Measurements from ENCODE around the gene SLC26A9. TPM values are rescaled to one million over a fixed set of nuclear protein-coding genes. Genes with fewer than 3 reads are reported as not detected.

Gene SLC26A9
- total RNA-seq, 2 donors from 2014 or later = 0.22 TPM

DNA sequence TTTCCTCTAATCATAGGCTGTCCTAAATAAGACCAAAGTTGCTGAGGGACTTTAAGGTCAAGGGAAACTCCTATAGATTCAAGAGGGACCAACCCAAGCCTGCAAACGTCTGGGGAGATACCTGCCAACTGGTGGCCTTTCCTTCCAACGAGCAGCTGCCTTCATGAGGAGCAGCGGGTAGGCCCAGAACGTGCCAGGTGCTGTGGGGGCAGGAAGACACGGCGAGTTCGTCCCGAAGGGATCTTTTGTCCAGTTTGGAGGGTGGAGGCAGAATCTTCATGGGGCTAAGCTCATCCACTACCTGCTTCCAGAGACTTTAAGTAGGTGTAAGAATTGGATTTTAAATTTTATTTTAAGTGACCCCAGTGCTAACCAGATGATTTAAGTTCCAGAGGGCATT is 26.0 kb upstream of the SLC26A9 start:
- WGBS, 2 experiments (ENCODE audit: insufficient coverage in 1 of 2, insufficient read length in 1 of 2) = 89 to 95% methylated on average over 4 to 8 of the region's 8 CpGs
- H3K4me3 Mint-ChIP-seq = no peak overlapping the region
- H3K27me3 Mint-ChIP-seq (ENCODE audit: insufficient read depth) = peaks cover 1% of the 10 kb centered on the region

DNA sequence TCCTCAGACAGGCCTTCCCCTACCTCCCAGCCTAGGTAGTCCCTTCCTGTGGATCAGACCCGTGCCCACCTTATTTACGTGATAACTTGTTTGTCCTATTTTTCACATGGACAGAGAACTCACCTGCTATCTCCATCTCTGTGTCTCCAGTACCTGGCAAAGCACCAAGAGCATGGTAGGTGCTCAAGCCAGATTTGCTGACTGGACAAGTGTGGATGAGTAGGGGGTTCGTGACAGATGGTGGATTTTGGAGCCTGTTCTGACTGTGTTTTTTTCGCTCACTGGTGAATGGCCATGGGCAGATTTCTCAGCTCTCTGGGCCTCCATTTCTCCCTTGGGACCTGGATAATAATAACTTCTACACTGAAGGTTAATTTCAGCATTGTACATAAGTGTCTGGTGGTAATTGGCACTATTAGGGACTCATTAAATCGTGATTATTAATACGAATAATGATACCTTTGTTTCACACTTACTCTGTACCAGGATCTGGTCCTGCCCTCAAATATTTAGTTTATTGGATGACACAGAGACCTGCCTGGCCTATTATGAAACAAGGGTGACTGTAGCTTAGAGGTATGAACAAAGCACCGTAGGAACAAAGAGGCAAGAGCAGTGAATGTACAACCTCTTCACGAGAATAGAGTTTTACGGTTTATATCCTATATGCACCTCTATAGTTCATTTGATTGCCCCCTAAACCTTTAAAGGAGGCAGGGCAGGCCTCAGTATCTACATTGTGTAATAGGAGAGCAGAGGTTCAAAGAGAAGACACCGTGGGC is 24.5 kb upstream of the SLC26A9 start:
- TF ChIP-seq, protein P1, sequence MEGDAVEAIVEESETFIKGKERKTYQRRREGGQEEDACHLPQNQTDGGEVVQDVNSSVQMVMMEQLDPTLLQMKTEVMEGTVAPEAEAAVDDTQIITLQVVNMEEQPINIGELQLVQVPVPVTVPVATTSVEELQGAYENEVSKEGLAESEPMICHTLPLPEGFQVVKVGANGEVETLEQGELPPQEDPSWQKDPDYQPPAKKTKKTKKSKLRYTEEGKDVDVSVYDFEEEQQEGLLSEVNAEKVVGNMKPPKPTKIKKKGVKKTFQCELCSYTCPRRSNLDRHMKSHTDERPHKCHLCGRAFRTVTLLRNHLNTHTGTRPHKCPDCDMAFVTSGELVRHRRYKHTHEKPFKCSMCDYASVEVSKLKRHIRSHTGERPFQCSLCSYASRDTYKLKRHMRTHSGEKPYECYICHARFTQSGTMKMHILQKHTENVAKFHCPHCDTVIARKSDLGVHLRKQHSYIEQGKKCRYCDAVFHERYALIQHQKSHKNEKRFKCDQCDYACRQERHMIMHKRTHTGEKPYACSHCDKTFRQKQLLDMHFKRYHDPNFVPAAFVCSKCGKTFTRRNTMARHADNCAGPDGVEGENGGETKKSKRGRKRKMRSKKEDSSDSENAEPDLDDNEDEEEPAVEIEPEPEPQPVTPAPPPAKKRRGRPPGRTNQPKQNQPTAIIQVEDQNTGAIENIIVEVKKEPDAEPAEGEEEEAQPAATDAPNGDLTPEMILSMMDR (conservative IDR thresholded peaks at IDR 0.05) = no peak
- Mint-ChIP-seq H3K27ac (no peak overlapping the region), H3K36me3 (ENCODE audit: low read depth) (no peaks in the 10 kb centered on the region), H3K4me3 (no peak overlapping the region), H3K4me1 (peaks cover 15% of the 10 kb centered on the region), H3K9me3 (no peaks in the 10 kb centered on the region), H3K27me3 (ENCODE audit: insufficient read depth) (no peaks in the 10 kb centered on the region)
- no peaks in the 10 kb centered on the region for H3K36me3 ChIP-seq (ENCODE audit: control insufficient read depth, insufficient read depth, low read length)
- no peak overlapping the region for H3K4me3 ChIP-seq (ENCODE audit: low read length)
- no peak overlapping the region for H3K9ac ChIP-seq (ENCODE audit: extremely low read depth, low read length, poor library complexity, severe bottlenecking)
- no peaks in the 10 kb centered on the region for H3K4me1 ChIP-seq (ENCODE audit: control insufficient read depth, insufficient read depth, low read length)
- H3K27me3 ChIP-seq (ENCODE audit: control insufficient read depth, insufficient read depth, low read length, poor library complexity, severe bottlenecking) = no peaks in the 10 kb centered on the region
- WGBS, 2 experiments (ENCODE audit: insufficient coverage in 1 of 2, insufficient read length in 1 of 2) = 83 to 85% methylated on average over 10 of the region's 10 CpGs
- H3K27ac ChIP-seq (ENCODE audit: low read depth, low read length) = no peak overlapping the region
- DNase-seq = no peak
- H3K9me3 ChIP-seq (ENCODE audit: control insufficient read depth, low read length) = no peaks in the 10 kb centered on the region

More for the DNA sequence above, 26.0 kb upstream of the SLC26A9 start:
- H3K27ac Mint-ChIP-seq = no peak overlapping the region
- no peaks in the 10 kb centered on the region for H3K36me3 Mint-ChIP-seq (ENCODE audit: low read depth)
- H3K9me3 Mint-ChIP-seq = no peaks in the 10 kb centered on the region
- Histone ChIP-seq H3K27me3 (ENCODE audit: control insufficient read depth, insufficient read depth, low read length, poor library complexity, severe bottlenecking) (no peaks in the 10 kb centered on the region), H3K9me3 (ENCODE audit: control insufficient read depth, low read length) (no peaks in the 10 kb centered on the region), H3K36me3 (ENCODE audit: control insufficient read depth, insufficient read depth, low read length) (no peaks in the 10 kb centered on the region), H3K9ac (ENCODE audit: extremely low read depth, low read length, poor library complexity, severe bottlenecking) (no peak overlapping the region), H3K27ac (ENCODE audit: low read depth, low read length) (no peak overlapping the region), H3K4me3 (ENCODE audit: low read length) (no peak overlapping the region), H3K4me1 (ENCODE audit: control insufficient read depth, insufficient read depth, low read length) (no peaks in the 10 kb centered on the region)
- H3K4me1 Mint-ChIP-seq = peaks cover 15% of the 10 kb centered on the region
- TF ChIP-seq, protein P1 (conservative IDR thresholded peaks at IDR 0.05) = no peak
- no peak for DNase-seq

DNA sequence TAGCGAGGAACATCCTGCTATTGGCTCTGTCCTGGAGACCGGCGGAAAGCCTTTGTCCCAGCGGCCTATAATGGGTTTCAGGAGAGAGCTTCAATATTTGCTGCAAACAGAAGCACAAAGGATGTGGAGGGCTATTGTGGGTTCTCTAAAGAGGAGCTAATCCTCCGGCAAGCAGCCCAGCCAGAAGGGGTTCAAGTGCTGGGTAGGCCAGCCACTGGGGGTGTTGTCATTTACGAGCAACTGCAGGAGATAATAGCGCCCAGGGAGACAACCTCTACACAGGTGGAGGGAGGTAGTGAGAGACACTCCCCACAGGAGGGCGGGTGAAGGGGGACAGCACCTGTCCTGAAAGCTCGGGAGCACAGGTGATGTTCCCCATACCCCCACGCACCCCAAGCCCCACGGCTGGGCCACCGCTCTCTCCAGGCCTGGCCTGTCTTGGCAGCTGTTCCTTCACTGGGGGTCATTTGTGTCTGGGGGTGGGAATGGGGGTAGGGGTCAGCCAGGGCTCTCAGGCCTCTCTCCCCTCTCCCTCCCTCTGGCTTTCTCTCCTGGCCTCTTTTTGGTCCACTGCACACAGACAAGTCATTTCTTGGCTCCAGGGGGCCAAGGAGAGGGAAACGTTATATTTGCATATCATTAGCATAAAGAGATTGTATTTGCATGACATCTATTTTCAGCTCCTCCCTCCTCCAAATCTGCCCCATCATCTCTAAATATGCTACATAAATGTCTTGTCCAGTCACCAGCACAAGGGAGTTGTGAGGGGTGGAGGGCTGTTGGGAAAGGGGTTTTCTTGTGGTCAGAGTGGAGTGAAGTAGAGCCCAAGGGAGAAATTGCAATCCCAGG is 22.0 kb upstream of the SLC26A9 start:
- H3K9ac ChIP-seq (ENCODE audit: extremely low read depth, low read length, poor library complexity, severe bottlenecking) = no peak overlapping the region
- Mint-ChIP-seq H3K27me3 (ENCODE audit: insufficient read depth) (peaks cover 2% of the 10 kb centered on the region), H3K27ac (no peak overlapping the region), H3K4me1 (peaks cover 15% of the 10 kb centered on the region), H3K36me3 (ENCODE audit: low read depth) (no peaks in the 10 kb centered on the region), H3K9me3 (no peaks in the 10 kb centered on the region), H3K4me3 (no peak overlapping the region)
- H3K4me3 ChIP-seq (ENCODE audit: low read length) = no peak overlapping the region
- no peaks in the 10 kb centered on the region for H3K4me1 ChIP-seq (ENCODE audit: control insufficient read depth, insufficient read depth, low read length)
- no peaks in the 10 kb centered on the region for H3K27me3 ChIP-seq (ENCODE audit: control insufficient read depth, insufficient read depth, low read length, poor library complexity, severe bottlenecking)
- WGBS, 2 experiments (ENCODE audit: insufficient coverage in 1 of 2, insufficient read length in 1 of 2) = 79 to 80% methylated on average over 7 to 10 of the region's 13 CpGs
- H3K27ac ChIP-seq (ENCODE audit: low read depth, low read length) = no peak overlapping the region
- H3K36me3 ChIP-seq (ENCODE audit: control insufficient read depth, insufficient read depth, low read length) = no peaks in the 10 kb centered on the region
- TF ChIP-seq, protein P1 (conservative IDR thresholded peaks at IDR 0.05) = peak; percentile 30
- H3K9me3 ChIP-seq (ENCODE audit: control insufficient read depth, low read length) = no peaks in the 10 kb centered on the region
- no peak for DNase-seq
